HepG2 (cell line): ENCODE measurements around the gene MICAL1.

Experiments used
- MTA1 ChIP-seq: sonication (generic); formaldehyde crosslinking; IDR thresholded peaks from 2 replicates; pipeline ENCODE4 v1.4.0; 2020; ENCODE audit warnings: missing genetic modification reagents, mild to moderate bottlenecking, borderline replicate concordance
- NPAS2 ChIP-seq: sonication (generic); formaldehyde crosslinking; IDR thresholded peaks from 2 replicates; pipeline ENCODE4 v1.8.0; 2022; ENCODE audit warnings: mild to moderate bottlenecking, missing genetic modification reagents, borderline replicate concordance
- SNAPC5 ChIP-seq: sonication (generic); formaldehyde crosslinking; IDR thresholded peaks from 2 replicates; pipeline ENCODE4 v1.8.1; 2023; ENCODE audit warnings: mild to moderate bottlenecking, missing genetic modification reagents, borderline replicate concordance
- ZBTB10 ChIP-seq: sonication (generic); formaldehyde crosslinking; IDR thresholded peaks from 2 replicates; pipeline ENCODE4 v1.4.0; 2020; ENCODE audit warnings: missing genetic modification reagents, borderline replicate concordance

GRCh38 chr6:109447878-109448555 is 7.6 kb downstream of the MICAL1 start:
- no peak for TF ChIP-seq NPAS2 (CRISPR knock-in tag)
- TF ChIP-seq MTA1 = no peak
- TF ChIP-seq ZBTB10 (CRISPR knock-in tag) = no peak
- TF ChIP-seq SNAPC5 (CRISPR knock-in tag) = no peak
